GM12873 (cell line): ENCODE measurements around the gene MCF2L2.

Experiments used
- CTCF ChIP-seq: IDR thresholded peaks from 2 replicates; pipeline ENCODE4 v1.5.1; 2012; ENCODE audit warnings: low read depth, mild to moderate bottlenecking, moderate library complexity, low read length, control low read depth; ENCODE audit not compliant: insufficient read depth; ENCODE audit errors: missing control alignments

The MCF2L2 gene

DNA sequence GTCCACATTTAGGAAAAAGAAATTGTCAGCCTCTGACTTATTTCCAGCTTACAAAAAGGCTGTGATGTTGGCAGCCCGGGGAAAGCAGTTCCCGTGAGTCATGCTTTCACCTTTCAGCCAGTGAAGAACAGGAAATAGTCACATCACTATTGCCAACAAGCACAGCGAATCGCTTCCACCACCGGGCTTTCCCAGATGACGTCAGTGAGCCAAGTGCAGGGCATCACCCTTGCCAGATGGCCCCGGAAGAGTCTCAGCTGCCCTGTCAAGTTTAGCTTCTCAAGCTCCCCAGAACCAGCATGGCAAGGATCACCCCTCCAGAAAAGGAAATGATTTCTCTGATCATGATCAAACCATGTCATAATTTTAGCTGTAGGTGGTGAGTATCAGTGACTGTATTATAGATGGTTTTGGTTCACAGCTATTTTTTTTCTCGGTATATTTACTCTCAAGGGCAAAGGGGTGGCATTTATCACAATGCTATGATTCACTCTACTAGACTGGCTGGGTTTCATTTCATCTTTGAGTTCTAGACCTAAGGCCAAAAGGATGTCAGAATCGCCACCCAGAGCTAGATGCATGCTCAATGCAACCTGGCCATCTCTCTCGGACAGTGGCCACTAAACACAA is 142.5 kb downstream of the MCF2L2 start:
- TF ChIP-seq CTCF = no peak

GRCh38 chr3:183285318-183285717 is 143.1 kb downstream of the MCF2L2 start:
- TF ChIP-seq CTCF = no peak

GRCh38 chr3:183284570-183284969 is 143.8 kb downstream of the MCF2L2 start:
- TF ChIP-seq CTCF = no peak

GRCh38 chr3:183283886-183284285 is 144.5 kb downstream of the MCF2L2 start:
- no peak for TF ChIP-seq CTCF

DNA sequence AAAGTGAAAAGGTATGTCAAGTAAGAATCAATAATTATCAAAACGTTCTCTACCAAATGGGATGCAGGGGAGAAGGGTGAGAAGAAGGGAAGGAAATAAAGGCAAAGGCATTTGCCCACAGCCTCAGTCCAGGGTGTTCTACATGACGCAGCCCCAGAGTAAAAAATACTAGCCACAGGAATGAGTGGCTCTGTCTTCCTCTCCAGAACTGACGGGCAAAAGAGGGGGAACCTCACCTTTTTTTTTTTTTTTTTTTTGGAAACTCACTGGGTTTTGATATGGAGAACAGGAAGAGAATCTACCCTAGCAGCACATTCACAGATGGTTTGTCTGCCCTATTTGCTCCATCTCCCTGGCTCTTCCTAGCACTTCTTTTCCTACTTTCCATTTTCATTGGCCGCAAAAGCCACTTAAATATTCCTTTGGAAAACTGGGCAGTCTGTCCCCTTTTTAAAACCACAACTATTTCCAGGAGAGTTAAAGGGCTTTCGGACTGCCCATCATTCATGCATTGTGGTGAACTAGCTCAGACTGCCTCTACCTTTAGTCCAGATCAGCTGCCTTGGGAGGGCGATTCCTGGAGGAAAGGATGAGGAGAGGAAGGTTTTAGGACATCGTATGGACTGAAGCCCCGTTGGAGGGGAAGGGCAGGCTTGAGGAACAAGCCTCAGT is 147.2 kb downstream of the MCF2L2 start:
- no peak for TF ChIP-seq CTCF

DNA sequence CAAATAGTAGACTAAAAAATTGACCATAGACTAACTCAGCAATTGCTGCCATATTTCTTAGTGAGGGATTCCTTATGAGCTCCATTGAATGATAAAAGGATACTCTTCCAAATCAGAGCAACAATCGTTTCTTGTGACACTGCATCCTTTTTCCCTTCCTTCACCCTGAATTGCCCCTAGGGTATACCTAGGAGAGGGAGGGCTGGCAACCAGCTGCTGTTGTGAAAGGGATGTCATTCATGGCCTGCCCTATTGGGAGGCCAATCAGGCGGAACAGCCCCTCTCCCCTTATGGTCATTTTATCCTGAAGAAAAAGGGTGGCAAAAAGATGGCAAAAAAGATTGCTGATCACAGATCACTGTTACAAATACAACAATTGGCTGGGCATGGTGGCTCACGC is 149.0 kb downstream of the MCF2L2 start:
- TF ChIP-seq CTCF = no peak

- no peak for TF ChIP-seq CTCF
Observed at GRCh38 chr3:183278479-183279088, 149.8 kb downstream of the MCF2L2 start.
